HCT116 (cell line): ENCODE data around the gene TAF4B. TPM values are rescaled to one million over a fixed set of nuclear protein-coding genes. Genes with fewer than 3 reads are reported as not detected.

Source experiments
- ATAC-seq: fragments of 200-7000 bp; cut with Tn5 transposase; 2 replicates; pipeline ENCODE4 v1.9.1; 2020; ENCODE audit warnings: mild to moderate bottlenecking, moderate library complexity
- BruUV-seq: library from RNA; stranded (reverse); fragments of 400-500 nt; replicated peaks from 2 replicates; lab custom pipeline; 2021; lab: Mats Ljungman, UMichigan
- CTCF ChIA-PET: fragments of 300-600 bp; sonication (Branson Sonifier 250); formaldehyde crosslinking; loops from one replicate; lab custom pipeline; 2021; ENCODE audit warnings: antibody characterized with exemption; lab: Charles Lee
- POLR2A ChIA-PET: fragments of 300-600, 350-600 bp; sonication (Branson Sonifier 250); formaldehyde crosslinking; loops from one replicate; lab custom pipeline; 2021; ENCODE audit warnings: antibody characterized with exemption; lab: Charles Lee
- RAD21 ChIA-PET, 2 experiments: fragments of 300-600 bp; sonication (Branson Sonifier 250); formaldehyde crosslinking; loops; one replicate each; lab custom pipeline; 2023; ENCODE audit warnings: low total read pairs in 2 of 2; ENCODE audit not compliant: uncharacterized antibody in 2 of 2, unreplicated experiment in 2 of 2, low non-redundant PET in 1 of 2; lab: Charles Lee
- DNase-seq: peaks from one replicate; pipeline ENCODE4 v3.0.0-alpha.2; 2010; ENCODE audit warnings: low read depth, low spot score
- H2AFZ ChIP-seq: fragments of 200-600 bp; shearing (Covaris generic), sonication (generic); 2 replicates; pipeline ENCODE4 v1.6.1; 2017; ENCODE audit warnings: low read depth, mixed run types, mixed read lengths, antibody characterized with exemption, low read length; ENCODE audit not compliant: poor library complexity, severe bottlenecking
- H3K27ac ChIP-seq: 2 replicates; pipeline ENCODE4 v1.5.1; 2012; ENCODE audit warnings: low read depth, low read length
- H3K27me3 ChIP-seq: fragments of 200-600 bp; sonication (generic); 2 replicates; pipeline ENCODE4 v1.6.1; 2016; ENCODE audit warnings: mixed run types, low read length, mixed read lengths; ENCODE audit not compliant: insufficient read depth
- H3K36me3 ChIP-seq, 2 experiments: fragments of 200-500 bp in 1 of 2; fragments of 200-600 bp in 1 of 2; sonication (Bioruptor generic) in 1 of 2; sonication (generic) in 1 of 2; 2 replicates each; pipeline versions ENCODE4 v1.5.1 to v1.6.1; 2014 to 2016; ENCODE audit warnings: low read length in 2 of 2, inconsistent platforms in 1 of 2, mixed read lengths in 1 of 2, mixed run types in 1 of 2; ENCODE audit not compliant: insufficient read depth in 2 of 2, control insufficient read depth in 1 of 2
- H3K4me1 ChIP-seq, 2 experiments: fragments of 200-600 bp in 1 of 2; sonication (generic) in 1 of 2; 2 replicates each; pipeline versions ENCODE4 v1.5.1 to v1.6.1; 2012 to 2017; ENCODE audit warnings: low read length in 2 of 2, inconsistent platforms in 1 of 2, mild to moderate bottlenecking in 1 of 2, mixed read lengths in 1 of 2, mixed run types in 1 of 2, moderate library complexity in 1 of 2; ENCODE audit not compliant: insufficient read depth in 2 of 2, control insufficient read depth in 1 of 2
- H3K4me2 ChIP-seq: fragments of 200-600 bp; sonication (generic); 2 replicates; pipeline ENCODE4 v1.6.1; 2017; ENCODE audit warnings: mixed run types, low read length, mixed read lengths
- H3K4me3 ChIP-seq, 2 experiments: fragments of 200-600 bp in 1 of 2; sonication (generic) in 1 of 2; replicated peaks in 1 of 2; 2 replicates each; pipeline ENCODE4 v1.5.1; 2011 to 2016; ENCODE audit warnings: low read length in 2 of 2, control low read depth in 1 of 2, low read depth in 1 of 2, mild to moderate bottlenecking in 1 of 2, mixed read lengths in 1 of 2, mixed run types in 1 of 2
- H3K79me2 ChIP-seq: fragments of 200-600 bp; sonication (generic); 2 replicates; pipeline ENCODE4 v1.6.1; 2017; ENCODE audit warnings: mild to moderate bottlenecking, mixed run types, low read length, moderate library complexity, mixed read lengths; ENCODE audit not compliant: insufficient read depth
- H3K9ac ChIP-seq: fragments of 200-600 bp; sonication (generic); 2 replicates; pipeline ENCODE4 v1.6.1; 2016; ENCODE audit warnings: low read length, mixed read lengths
- H3K9me2 ChIP-seq: fragments of 200-600 bp; sonication (generic), shearing (Covaris generic); 2 replicates; pipeline ENCODE4 v1.6.1; 2017; ENCODE audit warnings: mixed run types, mild to moderate bottlenecking, moderate library complexity; ENCODE audit not compliant: insufficient read depth
- H3K9me3 ChIP-seq, 2 experiments: fragments of 200-500 bp in 1 of 2; fragments of 200-600 bp in 1 of 2; sonication (Bioruptor generic) in 1 of 2; sonication (generic) in 1 of 2; 2 replicates each; pipeline ENCODE4 v1.6.1; 2014 to 2017; ENCODE audit warnings: low read length in 2 of 2, mixed read lengths in 2 of 2, inconsistent platforms in 1 of 2, low read depth in 1 of 2, mild to moderate bottlenecking in 1 of 2, mixed run types in 1 of 2, moderate library complexity in 1 of 2; ENCODE audit not compliant: control insufficient read depth in 1 of 2, insufficient read depth in 1 of 2
- H4K20me1 ChIP-seq: fragments of 200-600 bp; sonication (generic), shearing (Covaris generic); 2 replicates; pipeline ENCODE4 v1.6.1; 2017; ENCODE audit warnings: mixed run types, mild to moderate bottlenecking, moderate library complexity; ENCODE audit not compliant: insufficient read depth
- ATF3 ChIP-seq: IDR thresholded peaks from 2 replicates; pipeline ENCODE4 v1.6.1; 2012
- CBX3 ChIP-seq: IDR thresholded peaks from 2 replicates; pipeline ENCODE4 v1.6.1; 2012; ENCODE audit warnings: low read depth
- CEBPB ChIP-seq: IDR thresholded peaks from 2 replicates; pipeline ENCODE4 v1.6.1; 2012; ENCODE audit warnings: low read depth
- EGR1 ChIP-seq: IDR thresholded peaks from 2 replicates; pipeline ENCODE4 v1.6.1; 2012; ENCODE audit warnings: low read depth
- EZH2 ChIP-seq: fragments of 200-600 bp; sonication (generic); IDR thresholded peaks from 2 replicates; pipeline ENCODE4 v1.6.1; 2017; ENCODE audit warnings: antibody characterized with exemption, mixed run types
- JUND ChIP-seq: IDR thresholded peaks from 2 replicates; pipeline ENCODE4 v1.6.1; 2012
- POLR2A ChIP-seq: IDR thresholded peaks from 2 replicates; pipeline ENCODE4 v1.7.0; 2011; ENCODE audit warnings: borderline replicate concordance; ENCODE audit not compliant: insufficient read depth, insufficient read length; ENCODE audit errors: extremely low read depth
- REST ChIP-seq: IDR thresholded peaks from 2 replicates; pipeline ENCODE4 v1.6.1; 2012; ENCODE audit warnings: low read depth
- SP1 ChIP-seq: IDR thresholded peaks from 2 replicates; pipeline ENCODE4 v1.6.1; 2012; ENCODE audit warnings: low read depth
- YY1 ChIP-seq: IDR thresholded peaks from 2 replicates; pipeline ENCODE4 v1.6.1; 2011; ENCODE audit warnings: low read length, low read depth, moderate library complexity, mild to moderate bottlenecking; ENCODE audit not compliant: insufficient replicate concordance; ENCODE audit errors: extremely low read depth
- ZNF274 ChIP-seq: fragments of 200-500 bp; sonication (Bioruptor generic); IDR thresholded peaks from 2 replicates; pipeline ENCODE4 v1.6.1; 2014; ENCODE audit warnings: mild to moderate bottlenecking, low read depth, low read length, inconsistent platforms
- intact Hi-C: fragments of 100-400 bp; cut with micrococcal nuclease; formaldehyde crosslinking; loops from 2 replicates; pipeline ENCODE4 v1.10.0; 2022
- total RNA-seq: library from RNA; stranded (reverse); gene quantifications from one replicate; pipeline ENCODE4 v1.2.1, GENCODE V29; 2021; ENCODE audit not compliant: unreplicated experiment

The TAF4B gene
- total RNA-seq, 1 experiment from 2014 or later = 17.8 TPM

- no peak for TF ChIP-seq SP1
- no peak for TF ChIP-seq YY1
- TF ChIP-seq ZNF274 = no peak
- TF ChIP-seq CEBPB = no peak
- TF ChIP-seq POLR2A = no peak
- no peak for TF ChIP-seq CBX3
- no peak for TF ChIP-seq ATF3
Observed at GRCh38 chr18:26190506-26190905, 35.7 kb upstream of the TAF4B start (continued).

GRCh38 chr18:26192233-26192632 lies 34.0 kb upstream of the TAF4B start:
- no peak overlapping the region for H3K4me3 ChIP-seq
- H3K4me1 ChIP-seq = no peaks in the 10 kb centered on the region
- H3K4me2 ChIP-seq = no peak overlapping the region
- TF ChIP-seq EGR1 (no peak), SP1 (no peak), CBX3 (no peak), EZH2 (no peak), REST (no peak), JUND (no peak)
- TF ChIP-seq, all 23 proteins: peak for 0
- H3K27me3 ChIP-seq = no peaks in the 10 kb centered on the region
- ChIA-PET RAD21 (no interaction called here), CTCF (no interaction called here), POLR2A (no interaction called here)
- H3K27ac ChIP-seq = no peak overlapping the region
- DNase-seq = no peak
- no peaks in the 10 kb centered on the region for H4K20me1 ChIP-seq
- no peak for ATAC-seq
- no peak overlapping the region for H2AFZ ChIP-seq
- no peak overlapping the region for H3K9ac ChIP-seq
- intact Hi-C loops = no loop called here
- no peaks in the 10 kb centered on the region for H3K9me2 ChIP-seq
- no peaks in the 10 kb centered on the region for H3K36me3 ChIP-seq
- no peaks in the 10 kb centered on the region for H3K9me3 ChIP-seq
- no TSS peak for BruUV-seq
- no peaks in the 10 kb centered on the region for H3K79me2 ChIP-seq
